Middle frontal gyrus (tissue), 1 donor: ENCODE results near the gene CEP350.

Experiments
- DNase-seq: peaks from one replicate; pipeline ENCODE4 v3.0.0-alpha.2; 2015; ENCODE audit warnings: low spot score; ENCODE audit errors: extremely low spot score

The CEP350 gene

DNA sequence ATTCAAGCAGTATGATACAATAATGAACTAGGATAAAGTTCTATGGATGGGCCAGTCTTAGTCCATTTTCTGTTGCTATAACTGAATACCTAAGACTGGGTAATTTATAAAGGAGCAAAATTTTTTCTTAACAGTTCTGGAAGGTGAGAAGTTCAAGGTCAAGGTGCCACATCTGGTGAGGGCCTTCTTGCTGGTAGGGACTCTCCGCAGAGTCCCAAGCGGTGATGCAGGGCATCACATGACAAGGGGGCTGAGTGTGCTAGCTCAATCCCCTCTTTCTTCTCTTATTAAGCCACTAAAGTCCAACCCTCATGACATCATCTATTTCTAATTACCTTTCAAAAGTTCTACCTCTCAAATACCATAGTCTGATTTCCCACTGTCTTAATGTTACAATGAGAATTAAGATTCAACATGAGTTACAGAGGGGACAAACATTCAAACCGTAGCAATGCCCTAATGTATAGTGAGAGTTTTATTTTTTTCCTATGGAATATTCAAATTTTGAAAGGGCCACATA is 107.9 kb downstream of the CEP350 start:
- no peak for DNase-seq

DNA sequence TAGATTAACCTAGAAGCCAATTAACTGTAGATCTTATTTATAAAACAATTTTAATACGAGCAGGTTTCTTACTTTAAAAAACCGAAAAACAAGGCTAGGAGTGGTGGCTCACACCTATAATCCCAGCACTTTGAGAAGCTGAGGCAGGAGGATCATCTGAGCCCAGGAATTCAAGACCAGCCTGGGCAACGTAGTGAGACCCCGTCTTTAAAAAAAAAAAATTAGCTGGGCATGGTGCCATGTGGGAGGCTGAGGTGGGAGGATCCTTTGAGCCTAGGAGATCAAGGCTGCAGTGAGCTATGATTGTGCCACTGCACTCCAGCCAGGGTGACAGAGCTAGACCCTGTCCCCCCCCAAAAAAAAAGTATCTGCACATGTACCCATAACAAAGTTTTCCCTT is 110.8 kb downstream of the CEP350 start:
- DNase-seq = no peak

DNA sequence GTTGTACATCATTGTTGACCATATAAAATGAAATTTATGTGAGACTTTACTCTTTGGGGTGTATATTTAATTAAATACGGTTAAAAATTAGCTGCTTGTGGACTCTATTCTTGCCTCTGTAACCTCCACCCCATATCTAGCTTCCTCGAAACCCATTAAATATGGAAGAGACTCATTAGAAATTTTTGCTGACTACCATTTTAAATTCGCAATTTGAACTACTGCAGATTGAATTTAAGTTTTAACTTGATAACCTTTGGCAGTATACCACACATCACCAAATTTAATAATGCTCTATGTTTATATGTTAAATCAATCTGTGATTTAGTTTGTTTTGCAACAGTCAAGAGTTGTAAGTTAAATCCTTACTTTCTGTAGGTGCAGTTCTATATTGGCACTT is 111.5 kb downstream of the CEP350 start:
- DNase-seq = no peak

DNA sequence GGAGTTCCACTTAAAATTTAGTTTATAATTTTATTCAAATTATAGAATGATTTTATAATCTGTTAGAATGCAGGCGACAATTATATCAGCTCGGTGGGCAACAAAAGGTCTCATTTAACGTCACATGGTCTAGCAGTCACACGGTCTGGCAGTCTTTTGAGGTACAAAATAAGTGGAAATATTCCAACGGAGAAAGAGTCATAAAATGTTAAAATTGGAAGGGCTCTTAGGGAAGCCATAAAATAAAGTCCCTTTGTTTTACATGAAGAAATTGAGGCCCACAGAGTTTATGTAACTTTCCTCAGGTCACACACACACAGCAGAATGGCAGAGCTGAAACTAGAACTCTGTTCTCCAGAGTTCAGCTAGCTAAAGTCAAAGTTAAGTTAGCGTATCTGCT is 115.7 kb downstream of the CEP350 start:
- DNase-seq = no peak

DNA sequence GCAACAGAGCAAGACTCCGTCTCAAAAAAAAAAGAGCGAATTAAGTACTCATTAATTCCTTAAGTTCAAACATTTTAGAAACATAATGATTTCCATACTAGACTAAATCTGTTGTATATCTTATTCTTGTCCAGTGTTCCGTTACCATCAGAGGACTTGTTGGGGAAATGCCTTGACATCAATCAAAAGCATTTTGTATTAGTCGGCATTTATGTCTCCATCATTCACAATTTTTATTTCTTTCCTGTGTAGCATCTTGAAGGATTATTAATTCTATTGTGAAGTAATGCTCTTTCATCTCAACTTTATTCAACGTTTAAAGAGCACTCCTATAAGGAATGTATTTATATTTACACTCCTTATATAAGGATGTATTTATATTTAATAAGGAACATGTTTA is 117.1 kb downstream of the CEP350 start:
- no peak for DNase-seq

DNA sequence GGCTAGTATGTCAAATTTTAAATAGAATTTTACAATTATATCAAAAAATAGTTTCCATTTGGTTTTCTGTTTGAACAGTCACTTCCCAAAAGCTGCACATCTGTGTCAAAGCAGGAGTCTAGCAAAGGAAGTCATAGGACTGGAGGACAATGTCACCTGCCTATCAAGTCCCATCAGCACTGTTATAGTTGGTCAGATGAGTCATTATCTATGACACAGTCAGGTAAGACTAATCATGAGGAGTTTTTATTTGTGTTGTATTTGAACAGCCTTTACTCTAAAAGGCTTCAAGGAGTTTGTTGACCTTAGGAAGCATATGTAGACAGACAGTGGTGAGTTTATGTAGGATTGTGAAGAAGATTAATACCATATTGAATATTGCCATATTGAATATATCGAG is 125.8 kb downstream of the CEP350 start:
- no peak for DNase-seq

DNA sequence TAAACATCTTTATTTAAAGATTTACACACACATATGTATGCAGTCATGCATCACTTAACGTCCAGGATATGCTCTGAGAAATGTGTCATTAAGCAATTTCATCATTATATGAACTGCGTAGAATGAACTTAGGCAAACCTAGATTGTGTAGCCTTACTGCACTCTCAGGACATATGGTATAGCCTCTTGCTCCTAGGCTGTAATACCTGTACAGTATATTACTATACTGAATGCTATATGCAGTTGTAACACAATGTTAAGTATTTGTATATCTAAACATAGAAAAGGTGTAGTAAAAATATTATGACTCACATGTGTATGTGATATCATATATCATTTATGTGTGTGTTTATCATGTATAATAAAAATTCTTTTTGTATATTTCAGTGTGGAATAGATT is 126.9 kb downstream of the CEP350 start:
- no peak for DNase-seq

DNA sequence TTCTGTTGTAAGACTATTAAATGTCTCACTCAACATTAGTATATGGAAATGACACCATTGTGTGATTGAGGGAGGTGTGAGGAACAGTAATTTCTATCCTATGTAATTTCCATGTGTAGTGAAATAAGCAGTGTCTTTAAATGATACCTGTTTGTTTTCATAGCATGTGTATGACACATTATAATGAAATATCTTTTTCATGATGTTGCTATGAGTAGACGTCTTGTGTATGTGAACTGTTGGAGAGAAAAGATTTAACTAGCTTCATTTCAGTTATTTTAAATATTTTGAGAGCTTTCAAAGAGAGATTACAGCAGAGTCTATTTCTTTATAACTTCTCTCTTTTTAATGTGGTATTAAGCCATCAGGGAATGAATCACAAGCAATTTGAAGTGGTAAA is 128.6 kb downstream of the CEP350 start:
- no peak for DNase-seq

DNA sequence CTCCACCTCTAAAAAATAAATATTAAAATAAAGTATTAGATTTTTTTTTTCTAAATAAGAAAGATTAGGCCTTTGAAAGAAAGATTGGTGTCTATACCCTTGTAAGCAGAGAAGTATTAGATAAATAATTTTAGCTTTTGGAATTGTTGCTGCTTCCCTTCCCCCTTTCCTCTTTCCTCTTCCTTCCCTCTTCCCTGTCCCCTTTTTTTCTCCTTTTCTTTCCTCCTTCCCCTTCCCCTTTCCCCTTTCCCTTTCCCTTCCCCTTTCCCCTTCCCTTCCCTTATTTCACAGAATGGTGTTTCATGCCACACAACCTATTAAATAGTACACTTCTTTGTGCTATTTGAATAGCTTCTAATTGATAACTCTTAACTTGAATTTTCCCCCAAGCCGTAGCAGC is 130.3 kb downstream of the CEP350 start:
- no peak for DNase-seq

DNA sequence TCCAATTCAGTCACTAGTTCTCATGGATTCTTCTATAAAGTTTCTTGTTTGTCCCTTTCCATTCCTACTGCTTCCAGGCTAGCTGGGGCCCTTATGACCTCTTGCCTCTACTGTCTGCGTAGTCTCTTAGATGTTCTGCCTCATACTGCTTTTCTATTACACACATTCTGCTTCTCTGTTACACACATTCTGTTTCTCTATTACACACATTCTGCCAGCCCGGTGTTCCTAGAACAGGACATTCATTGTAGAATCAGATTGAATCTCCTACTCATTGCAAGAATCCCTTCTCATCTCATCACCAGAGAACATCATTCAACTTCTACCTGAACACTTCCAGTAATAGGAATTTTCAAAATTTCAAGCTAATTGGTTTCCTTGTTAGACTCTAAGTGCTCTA is 130.7 kb downstream of the CEP350 start:
- no peak for DNase-seq

DNA sequence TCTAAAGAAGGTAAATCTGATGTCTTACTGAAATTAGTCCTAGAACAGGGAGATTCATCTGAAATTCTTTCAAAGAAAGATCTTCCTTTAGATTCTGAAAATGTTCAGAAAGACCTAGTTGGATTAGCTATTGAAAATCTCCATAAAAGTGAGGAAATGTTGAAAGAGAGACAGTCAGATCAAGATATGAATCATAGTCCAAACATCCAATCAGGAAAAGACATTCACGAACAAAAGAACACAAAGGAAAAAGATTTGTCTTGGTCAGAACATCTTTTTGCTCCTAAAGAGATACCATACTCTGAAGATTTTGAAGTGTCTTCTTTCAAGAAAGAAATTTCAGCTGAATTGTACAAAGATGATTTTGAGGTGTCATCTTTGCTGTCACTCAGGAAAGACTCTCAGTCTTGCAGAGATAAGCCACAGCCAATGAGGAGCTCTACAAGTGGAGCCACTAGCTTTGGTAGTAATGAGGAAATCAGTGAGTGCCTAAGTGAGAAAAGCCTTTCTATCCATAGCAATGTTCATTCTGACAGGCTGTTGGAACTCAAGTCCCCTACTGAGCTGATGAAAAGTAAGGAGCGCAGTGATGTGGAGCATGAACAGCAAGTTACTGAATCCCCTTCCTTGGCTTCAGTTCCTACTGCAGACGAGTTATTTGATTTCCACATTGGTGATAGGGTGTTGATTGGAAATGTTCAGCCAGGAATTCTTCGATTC is 138.5 kb downstream of the CEP350 start:
- DNase-seq = no peak

DNA sequence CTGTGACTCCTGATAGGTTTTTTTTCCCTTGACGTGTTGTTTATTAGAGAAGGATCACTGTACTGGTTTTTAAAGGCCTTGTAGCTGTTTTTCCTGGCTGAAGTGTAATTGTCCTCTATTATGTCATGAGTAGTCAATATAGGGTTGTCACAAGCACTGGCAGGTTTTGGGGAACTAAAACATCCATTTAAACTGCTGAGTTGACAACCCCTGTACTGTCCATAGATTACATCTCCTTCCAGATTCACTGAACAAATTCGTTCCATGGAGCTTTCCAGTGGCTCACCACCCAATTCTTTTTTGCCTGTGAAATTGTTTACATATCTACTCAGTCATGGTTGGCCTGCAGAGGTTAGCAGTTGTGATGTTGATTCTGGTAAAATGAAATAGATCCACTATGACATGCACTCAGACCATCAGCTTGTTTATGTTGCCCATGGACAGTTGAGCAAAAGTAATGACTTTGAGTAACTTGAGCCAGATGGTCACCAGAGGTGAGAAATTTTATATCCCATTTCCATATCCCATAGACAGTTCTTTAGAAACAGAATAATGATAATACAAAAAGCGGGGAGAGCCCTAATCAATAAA is 140.2 kb downstream of the CEP350 start:
- no peak for DNase-seq

DNA sequence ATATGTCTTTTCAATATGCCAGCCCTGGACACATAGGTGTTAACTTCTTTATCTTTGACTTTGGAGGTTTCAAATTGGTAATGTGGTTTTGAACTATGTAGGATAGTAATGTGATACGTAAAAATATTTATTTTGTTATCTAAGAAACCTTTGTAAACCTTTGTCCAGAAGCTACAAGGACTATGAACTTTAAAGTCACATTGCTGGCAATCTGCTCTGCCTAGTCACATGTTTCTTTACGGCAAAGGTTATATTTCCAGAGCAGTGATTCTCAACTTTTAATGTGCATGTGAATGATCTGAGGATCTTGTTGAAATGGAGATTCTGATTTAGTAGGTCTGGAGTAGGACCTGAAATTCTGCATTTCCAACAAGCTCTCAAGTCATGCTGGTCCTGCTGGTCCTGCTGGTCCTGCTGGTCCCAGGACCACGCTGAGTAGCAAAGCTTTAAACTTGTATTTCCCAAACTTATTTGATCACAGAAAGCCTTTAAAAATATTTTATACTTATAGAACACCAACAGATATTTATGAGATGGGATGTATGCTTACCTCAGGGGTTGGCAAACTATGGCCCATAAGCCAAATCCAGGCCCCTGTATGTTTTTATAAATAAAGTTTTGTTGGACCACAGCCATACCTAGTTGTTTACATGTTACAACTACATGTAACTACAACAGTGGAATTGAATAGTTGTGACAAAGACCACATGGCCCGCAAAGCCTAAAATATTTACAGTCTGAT is 142.1 kb downstream of the CEP350 start:
- no peak for DNase-seq

DNA sequence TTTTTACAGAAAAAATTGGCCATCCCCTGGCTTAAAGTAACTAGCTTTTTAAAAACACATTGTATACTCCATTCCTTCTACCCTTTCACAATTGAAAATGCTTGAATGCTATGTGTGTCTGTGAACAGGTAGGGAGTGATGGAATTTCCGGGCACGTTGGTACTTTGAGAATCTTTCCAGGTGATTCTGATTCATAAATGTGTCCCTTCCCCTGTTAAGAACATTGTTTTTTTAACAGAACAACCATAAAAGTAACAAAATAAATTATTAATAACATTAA is 142.7 kb downstream of the CEP350 start:
- no peak for DNase-seq

DNA sequence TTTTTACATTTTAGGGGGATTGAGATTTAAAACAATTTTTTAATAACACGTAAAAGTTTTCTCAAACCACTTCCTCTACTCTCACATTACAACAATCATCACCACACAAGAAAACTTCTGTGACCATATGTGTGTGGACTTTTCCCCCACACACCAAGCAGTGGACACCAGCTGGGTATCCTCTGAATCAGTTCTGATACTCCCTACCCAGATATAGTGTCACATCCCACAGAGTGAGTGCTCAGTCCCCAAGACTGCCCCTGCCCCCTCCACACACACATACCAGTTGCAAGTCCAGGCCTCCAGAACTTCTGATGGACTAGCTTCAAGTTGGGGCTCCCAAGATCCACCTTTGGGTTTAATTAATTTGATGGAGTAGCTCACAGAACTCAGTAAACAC is 146.8 kb downstream of the CEP350 start:
- no peak for DNase-seq

DNA sequence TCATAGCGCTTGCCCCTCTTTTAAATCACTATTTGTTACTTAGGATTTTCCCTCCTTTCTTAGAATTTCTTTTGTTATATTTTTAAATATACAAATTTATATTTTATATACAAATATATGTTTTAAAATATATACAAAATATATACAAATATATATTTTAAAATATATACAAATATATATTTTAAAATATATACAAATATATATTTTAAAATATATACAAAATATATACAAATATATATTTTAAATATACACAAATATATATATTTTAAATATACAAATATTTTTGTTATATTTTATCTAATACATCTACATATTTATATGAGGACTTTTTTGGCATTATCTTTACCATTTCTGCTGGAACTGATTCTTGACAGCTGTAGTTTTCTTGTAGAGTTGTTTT is 149.2 kb downstream of the CEP350 start:
- DNase-seq = no peak

DNA sequence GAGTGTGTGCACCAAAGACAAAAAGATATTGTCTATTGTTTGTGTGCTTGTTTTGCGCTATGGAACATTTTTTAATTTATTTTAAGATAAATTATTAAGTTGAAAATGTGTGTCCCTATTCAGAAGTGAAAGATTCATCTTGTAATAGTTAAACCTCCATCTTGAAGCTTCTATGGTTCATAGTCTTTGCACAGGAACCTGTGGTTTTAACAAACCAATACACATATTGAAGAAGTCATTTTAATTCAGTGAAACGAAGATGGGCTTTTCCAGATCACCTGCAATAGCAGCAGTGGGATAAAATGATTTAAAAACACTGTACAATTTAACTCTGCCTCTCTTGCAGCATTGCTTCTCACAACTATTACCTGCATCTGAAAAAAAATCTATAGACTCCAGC is 157.5 kb downstream of the CEP350 start:
- DNase-seq = no peak

DNA sequence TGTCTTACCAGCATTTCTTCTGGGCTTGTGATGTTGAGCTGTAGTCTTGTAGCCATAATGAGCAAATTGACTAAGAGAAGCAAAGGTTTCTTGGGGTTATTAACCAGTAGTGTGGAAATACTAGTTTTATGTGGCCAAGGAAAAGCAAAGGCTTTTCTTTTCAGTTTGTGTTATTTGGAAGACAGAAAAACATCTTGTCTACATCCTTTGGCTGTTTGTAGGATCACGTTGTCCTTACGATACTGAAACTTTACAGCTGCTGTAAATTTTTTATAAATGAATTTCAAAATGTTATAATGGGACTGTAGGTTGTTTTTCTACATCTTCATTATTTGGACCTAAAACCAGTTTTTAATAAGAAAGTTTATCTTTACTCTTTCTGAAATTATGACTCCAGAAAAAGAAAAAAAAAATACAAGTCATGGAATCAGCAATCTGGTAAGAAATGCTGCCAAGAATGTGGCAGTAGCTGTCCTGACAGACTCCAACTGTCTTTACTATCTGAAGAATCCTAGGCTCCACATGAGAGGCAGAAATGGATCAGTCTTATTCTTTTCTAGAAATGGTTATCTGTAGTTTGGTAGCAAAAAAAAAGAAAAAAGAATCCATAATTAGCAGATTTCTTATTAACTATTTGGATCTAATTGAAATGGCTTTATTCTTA is 158.5 kb downstream of the CEP350 start:
- DNase-seq = no peak

DNA sequence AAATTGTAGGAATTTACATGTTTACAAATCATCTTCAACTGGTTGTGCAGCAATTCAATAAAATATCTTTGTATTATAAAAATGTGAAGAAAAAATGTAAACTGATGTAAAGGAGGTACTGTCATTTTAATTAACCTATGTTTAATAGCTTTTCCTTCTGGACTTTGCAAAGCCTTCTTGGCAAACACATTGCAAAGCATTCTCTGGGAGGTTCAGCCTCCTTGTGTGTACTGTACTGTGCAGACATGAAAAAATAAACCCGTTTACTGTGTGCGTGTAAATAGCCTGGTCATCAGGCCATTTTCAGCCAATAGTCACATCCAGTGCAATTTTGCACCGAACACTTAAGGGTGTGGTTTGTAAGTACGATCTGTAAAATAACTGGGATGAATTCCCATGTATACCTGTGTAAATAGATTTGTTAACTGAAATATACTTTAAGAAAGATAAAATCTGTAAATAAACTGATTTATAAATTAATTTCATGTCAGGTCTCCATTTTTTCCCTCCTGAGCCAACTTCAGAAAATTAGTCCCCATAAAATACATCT is 159.9 kb downstream of the CEP350 start:
- no peak for DNase-seq

DNA sequence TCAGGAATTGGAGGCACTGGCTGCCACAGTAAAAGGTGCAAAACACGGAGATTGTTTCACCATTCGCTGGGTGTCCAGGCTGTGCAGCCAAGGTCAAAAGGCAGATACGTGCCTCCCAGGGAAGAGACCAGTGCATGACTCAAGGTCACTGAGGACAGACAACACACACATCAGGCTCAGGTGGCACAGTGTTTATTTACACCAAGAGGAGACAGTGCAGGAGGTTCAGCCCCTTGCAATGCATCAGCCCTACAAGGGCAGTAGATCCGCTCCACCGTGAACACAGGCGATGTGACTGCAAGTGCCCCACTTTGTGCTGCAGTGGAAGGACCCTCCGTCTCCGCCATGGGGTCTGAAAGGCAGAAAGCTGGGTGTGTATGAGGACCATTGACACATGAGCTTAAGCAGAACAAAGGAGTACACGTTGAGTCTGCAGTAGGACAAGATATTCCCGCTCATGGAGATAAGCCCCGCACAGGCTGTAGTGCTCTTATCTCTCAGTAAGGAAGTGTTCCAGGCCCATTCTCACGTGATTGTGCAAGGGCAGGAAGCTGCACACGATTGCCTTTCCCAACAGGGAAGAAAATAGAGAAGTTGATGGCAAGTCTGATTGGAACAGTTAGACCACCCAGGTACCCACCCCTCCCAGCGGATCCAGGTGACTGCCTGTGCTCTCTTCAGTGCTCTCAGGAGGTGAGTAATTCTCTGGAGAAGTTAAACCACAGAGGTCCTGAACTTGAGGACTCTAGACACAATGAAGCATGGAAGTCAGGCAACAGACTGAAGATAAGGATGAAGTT is 162.6 kb downstream of the CEP350 start:
- DNase-seq = no peak

DNA sequence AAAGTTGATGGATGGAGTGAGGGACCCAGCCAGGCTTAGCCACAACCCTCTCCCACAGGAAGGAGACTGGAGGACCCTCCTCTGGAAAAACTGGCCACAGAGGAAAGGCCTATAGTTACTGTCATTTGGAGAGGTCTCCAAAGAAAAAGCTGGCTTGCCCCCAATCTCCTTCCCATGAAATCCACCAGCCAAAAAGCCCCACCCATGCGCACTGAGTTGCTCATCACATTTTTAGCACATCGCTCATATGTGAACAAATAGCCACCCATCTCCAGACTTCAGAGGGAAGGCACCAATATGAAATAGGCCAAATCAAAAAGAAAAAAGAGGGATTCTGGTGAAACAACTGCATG is 163.1 kb downstream of the CEP350 start:
- DNase-seq = no peak
